ENCODE data around the gene ZSCAN30. TPM values are rescaled to one million over a fixed set of nuclear protein-coding genes. Genes with fewer than 3 reads are reported as not detected.

Gene ZSCAN30
- 12.5 and 13.3 TPM in 2 replicates for total RNA-seq

DNA sequence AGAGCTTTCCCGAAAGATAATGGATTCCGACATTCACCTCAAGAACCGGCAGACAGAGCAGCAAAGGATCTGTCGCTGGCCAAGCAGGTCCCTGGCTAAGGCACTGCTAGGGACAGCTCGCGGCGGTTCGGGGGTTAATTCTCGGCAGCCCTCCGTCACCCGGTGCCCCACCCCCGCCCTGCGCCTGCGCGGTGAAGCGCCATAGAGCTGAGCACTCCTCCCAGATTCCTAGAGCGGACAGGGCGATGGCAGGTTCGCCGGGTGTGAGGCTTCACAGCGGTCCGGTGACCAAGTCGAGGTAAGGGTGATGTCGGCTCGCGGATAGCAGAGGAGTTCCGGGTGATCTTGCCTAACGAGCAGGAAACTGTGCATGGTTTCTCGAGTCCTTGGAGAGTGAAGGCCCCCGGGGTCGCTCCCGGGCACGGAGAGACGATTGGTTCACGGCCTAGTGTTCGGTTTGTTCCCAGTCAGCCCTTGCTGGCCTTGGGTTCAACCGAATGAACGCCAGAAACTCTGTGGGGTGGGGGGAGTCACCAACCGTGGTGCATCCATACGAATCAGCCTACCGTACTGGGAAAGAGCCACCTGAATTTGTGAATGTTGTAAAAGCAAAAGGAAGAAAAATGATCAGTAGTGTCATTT lies at the start of gene ZSCAN30:
Gene ZSCAN30, minus strand, starts transcription at position 136 of the 642 bp plus-strand sequence. CDS start 25,877 bp downstream, outside the sequence.
- intact Hi-C loops (cut with micrococcal nuclease) = loop anchor here (1.0 to 10.0 kb wide), 11 partner anchors 23 to 795 kb away; partner anchors contain the start of genes INO80C, MAPRE2, RMP24 and ZNF24

DNA sequence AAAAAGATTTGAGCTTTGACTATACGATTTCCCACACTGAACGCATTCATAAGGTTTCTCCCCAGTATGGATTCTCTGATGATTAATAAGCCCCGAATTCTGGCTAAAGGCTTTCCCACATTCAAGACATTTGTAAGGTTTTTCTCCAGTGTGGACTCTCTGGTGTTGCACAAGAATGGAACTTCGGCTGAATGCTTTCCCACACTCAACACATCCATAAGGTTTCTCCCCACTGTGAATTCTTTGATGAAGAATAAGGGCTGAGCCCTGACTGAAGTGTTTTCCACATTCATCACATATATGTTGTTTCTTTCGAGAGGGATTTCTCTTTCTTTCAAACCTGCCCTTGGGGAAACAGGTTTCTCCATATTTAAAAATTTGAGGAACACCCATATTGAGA lies 47.3 kb upstream of the ZSCAN30 start:
- intact Hi-C loops (cut with micrococcal nuclease) = no loop called here

DNA sequence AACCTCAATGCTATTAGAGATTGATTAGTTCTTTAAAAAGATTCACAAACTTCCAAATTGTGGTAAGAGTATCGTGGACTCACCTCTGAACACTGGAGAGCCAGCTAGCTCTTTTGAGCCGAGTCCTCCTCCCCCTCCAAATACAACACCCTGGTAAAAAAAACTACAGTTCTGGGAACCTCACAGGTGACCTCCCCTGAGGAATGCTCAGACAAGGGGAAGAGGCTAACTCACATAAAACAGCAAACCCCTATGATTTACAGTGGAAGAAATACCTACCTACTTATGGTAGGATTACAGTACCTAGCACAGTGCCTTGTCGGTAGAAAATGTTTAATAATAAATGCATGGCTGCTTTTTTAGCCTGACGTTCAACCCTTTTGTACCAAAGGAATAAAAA lies 45.8 kb upstream of the ZSCAN30 start:
- intact Hi-C loops (cut with micrococcal nuclease) = no loop called here

DNA sequence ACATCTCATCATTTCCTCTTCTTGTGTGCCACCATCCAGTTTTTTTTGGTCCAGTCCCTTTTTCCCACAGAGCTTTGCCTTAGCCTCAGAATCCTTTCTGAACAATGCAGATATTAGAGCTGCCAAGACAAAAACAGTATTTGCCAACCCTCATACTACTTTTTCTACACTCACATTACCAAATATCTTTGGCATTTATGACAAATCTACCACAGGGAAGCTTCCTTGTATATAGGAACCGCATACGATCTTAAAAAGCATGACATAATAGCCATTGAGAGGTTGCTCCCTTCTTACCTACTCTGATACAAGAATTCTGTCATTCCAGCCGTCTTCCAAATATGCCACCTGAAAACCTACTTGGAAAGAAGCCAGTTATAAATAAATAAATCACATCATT lies 44.8 kb upstream of the ZSCAN30 start:
- intact Hi-C loops (cut with micrococcal nuclease) = no loop called here

DNA sequence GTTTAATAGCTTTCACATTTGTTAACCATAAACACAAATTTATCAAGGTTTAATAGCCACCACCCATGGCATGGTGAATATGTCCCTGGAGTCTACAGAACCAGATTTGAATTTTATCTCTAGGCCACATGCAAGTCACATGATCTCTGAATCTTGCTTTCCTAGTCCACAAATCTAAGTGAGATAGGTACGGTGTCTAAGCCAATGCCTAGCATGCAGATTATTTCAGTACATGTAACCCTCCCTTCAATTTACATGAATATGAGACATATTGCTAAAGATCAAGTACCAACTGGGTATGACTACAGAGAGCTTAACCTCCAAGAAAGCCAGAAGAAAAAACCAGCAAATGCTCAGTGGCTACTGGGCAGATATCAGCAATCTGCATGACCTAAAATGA lies 44.2 kb upstream of the ZSCAN30 start:
- intact Hi-C loops (cut with micrococcal nuclease) = no loop called here

DNA sequence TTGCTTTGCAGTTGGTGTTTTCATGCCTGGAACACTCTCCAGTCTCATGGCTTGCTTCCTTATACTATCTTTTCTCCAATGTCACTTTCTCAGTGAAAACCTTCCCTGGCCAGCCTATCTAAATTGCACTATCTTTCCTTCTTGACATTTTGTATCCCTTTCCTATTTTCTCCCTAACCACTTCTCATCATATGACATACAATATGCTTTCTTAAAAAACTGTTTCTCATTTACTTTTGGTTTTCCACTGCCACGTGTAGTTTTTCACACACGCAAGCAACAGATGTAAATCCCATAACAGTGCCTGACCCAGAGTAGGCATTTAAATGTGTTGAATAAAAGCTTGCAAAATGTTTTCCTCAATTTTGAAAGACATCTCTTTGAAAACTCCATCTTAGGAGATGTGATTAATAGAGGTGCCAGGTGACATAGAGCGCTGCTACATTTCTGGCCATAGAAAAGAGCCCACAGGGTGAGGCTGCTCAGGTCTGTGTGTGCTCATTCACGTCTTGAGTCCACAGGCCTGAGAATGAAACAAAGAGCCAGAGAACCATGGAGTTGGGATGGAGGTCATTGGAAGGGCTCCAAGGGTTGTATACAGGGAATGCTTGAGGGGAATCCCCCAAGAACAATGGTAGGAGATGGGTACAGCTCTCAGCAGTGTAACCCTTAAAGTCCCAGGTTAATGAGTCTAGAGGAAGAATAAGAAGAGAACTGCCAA lies 41.5 kb upstream of the ZSCAN30 start:
- intact Hi-C loops (cut with micrococcal nuclease) = no loop called here

DNA sequence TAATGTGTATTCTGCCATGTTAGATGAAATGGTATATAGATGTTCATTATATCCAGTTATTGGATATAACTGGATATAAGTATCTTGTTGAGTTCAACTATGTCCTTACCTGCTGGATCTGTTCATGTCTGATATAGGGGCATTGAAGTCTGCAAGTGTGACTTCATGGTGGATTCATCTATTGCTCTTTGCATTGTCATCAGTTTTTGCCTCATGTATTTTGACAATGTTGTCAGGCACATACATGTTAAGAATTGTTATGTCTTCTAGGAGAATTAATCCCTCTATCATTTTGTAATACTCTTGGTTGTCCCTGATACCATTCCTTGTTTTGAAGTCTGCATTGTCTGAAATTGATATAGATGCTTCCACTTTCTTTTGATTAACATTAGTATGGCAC lies 38.8 kb upstream of the ZSCAN30 start:
- intact Hi-C loops (cut with micrococcal nuclease) = no loop called here

DNA sequence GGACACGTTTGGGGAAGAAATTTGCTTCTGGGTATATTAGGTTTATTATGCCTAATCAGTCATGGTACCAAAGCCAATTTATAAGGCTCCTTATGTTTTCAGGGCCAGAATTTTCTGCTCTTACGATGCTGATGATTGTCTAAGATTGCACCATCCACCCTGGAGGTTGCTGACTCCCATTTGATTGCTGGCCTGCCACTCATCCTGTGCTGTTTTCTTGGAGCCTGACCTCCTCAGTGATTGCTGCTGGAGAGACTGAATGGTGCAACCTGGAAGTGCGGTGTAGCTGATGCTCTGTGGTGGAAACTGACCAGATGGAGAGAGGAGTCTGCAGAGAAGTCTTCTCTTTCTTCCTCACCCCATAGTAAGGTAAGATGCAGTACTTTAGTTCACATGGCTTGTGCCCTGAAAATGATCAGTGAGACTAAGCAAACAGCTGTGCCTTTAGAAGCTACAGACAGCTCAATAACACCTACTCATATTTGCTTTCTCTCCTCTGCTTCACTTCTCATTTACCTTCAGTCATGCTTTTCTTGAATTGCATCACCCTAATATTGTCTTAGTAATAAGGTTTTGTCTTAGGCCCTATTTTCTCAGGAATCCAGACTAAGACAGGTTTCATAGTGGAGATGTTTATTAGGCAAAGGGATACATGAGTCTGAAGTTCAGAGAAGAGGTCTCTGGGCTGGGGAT lies 36.8 kb upstream of the ZSCAN30 start:
- intact Hi-C loops (cut with micrococcal nuclease) = no loop called here

DNA sequence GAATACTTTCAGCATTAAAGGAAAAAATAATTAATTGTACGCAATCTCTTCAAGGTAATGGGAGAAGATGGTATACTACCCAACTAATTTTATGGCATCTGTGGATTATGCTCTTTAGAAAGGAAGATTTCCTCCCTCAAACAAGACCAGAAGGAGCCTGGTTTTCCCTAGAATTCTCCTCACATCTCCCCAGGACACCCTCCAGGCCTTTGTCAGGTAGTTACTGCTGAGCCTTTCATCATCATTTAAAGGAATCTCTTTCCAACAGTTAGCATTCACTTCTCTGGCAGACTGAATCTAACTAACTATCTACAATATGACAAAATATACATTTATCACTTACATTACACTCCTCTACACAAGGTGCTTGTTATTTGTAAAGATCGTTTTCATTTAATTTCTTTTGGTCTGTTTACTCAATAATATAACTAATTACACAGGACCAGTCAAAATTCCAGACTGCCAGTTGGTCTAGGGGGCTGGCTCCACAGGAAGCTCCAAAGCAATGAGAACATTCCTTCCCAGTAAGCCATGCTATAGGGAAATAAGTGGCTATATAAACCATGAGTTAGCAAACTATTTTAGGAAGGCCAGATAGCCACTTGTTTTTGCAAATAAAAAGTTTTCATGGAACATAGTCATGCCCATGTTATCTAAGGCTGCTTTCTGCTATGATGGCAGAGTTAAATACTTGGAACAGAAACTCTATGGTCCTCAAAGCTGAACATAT lies 35.1 kb upstream of the ZSCAN30 start:
- intact Hi-C loops (cut with micrococcal nuclease) = no loop called here

DNA sequence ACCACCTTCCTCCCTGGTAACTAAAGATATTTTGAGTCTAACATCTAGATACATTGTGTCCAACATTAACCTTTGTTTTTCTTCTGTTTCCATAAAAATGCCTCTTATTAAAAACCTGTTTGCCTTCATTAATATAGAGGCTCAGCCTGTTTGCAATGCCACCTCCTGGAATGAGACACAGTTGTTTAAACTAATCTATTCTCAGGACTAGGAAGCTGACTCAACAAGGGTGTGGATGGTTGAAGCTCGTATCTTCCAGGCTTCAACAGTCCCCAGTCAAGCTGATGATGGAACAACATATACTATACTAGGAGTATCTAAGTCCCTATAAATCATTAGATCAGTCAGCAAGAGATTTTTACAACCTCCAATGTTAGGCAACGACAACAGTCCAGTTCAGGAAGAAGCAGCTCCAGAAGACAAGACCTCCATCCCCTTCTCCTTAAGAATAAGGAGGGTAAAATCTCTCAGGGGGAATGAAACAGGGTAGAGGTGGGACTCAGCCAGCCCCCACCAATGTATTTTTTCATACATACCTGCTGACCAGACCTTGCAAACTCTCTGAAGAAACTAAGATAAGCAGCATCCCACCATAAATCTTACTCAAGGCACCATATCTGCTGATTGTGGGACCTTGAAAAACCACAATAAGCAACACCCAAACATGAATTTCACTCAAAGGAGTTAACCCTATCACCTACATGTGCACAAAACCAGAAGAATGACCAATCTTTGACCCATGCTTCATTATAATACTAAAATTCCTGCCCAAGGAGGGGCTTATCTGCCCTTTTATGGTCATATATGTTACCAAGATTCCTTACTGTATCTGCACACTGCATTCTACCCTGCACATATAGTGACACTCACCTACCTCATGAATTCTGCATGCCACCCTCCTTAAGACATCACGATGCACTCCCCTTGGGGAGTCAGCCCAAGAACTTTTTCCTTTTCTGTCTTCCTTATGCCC lies 32.7 kb upstream of the ZSCAN30 start:
- intact Hi-C loops (cut with micrococcal nuclease) = no loop called here

DNA sequence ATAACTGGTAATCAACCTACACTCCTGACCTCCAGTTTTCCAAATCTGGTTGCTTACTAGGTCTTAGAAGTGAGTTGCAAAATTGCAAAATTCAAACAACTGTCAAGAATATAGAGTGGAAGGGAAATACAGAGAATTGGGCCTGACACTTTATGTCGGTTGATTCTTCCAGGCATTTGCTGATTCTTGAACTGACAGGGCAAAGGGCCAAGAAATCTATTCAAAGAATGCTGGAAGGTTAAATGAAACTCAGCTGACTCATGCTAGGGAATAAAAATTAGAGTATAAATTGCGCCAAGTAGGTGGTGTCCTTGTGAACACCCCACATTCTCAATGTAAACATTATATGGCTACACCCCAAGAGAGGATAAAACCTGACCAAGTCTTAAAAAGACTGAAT lies 21.5 kb upstream of the ZSCAN30 start:
- intact Hi-C loops (cut with micrococcal nuclease) = no loop called here

DNA sequence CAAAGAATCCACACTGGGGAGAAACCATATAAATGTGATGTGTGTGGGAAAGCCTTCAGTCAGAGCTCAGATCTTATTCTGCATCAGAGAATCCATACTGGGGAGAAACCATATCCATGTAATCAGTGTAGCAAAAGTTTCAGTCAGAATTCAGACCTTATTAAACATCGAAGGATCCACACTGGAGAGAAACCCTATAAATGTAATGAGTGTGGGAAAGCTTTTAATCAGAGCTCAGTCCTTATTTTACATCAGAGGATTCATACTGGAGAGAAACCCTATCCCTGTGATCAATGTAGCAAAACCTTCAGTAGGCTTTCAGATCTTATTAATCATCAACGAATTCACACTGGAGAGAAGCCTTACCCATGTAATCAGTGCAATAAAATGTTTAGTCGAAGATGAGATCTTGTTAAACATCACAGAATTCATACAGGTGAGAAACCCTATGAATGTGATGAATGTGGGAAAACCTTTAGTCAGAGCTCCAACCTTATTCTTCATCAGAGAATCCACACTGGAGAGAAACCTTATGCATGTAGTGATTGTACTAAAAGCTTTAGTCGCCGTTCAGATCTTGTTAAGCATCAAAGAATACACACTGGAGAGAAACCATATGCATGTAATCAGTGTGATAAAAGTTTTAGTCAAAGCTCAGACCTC lies 16.7 kb upstream of the ZSCAN30 start:
- intact Hi-C loops (cut with micrococcal nuclease) = no loop called here

DNA sequence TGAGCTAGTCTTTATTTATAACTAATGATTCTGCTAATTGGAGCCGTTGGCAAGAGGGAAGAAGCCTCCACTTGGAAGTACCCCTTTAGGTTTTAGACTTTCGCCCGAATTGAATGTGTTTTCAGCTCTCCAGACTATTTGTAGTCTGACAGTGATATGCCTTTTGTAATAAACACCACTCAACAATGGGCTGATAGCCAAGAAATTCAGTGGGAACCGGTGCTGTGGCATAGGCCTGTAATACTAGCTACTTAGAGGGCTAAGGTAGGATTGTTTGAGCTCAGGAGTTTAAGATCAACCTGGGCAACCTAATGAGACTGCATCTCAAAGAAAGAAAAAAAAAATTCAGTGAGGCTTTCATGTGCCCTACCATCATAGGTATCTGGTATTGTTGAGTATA lies 13.6 kb upstream of the ZSCAN30 start:
- intact Hi-C loops (cut with micrococcal nuclease) = no loop called here

DNA sequence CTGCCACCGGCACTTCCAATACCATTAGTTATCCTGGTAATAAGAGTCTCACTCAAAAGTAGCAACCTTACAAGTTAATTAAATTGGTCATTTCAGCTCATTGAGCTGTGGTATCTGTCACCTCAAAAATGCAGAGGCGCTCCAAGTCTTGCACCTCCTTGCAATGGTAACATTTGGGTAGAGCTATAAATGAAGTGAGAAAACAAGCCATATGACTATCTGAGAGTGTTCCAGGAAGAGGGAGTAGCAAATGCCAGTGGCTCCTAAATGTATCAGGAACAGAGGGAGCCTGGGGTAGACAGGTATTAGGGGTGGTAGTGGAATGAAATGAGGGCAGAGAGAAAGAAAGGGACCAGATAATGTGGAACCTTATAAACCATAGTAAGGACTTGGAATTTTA lies 6.0 kb upstream of the ZSCAN30 start:
- intact Hi-C loops (cut with micrococcal nuclease) = loop anchor here (10.0 kb wide), 1 partner anchor 801 kb away; no protein-coding TSS in a partner anchor

DNA sequence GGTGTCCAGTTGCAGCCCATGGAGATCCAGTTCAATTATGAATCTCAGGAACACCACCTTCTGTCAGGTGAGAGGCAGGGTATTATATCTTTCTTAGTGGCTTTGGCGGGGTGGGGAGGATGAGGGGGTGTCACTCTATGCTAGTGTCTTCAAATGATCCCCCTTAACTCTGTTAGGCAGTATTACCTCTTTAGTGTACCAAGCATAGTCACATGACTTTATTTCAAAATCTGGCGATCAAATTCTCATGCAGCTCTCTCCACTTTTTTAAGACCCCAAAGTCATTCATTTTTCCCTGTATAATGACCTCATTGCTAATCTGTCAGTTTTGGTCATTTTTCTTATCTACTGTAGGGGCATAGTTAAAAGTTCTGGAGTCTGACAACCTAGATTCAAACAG lies 1.1 kb upstream of the ZSCAN30 start:
- intact Hi-C loops (cut with micrococcal nuclease) = loop anchor here (2.0 to 10.0 kb wide), 5 partner anchors 249 to 796 kb away; partner anchors contain the start of gene MAPRE2

DNA sequence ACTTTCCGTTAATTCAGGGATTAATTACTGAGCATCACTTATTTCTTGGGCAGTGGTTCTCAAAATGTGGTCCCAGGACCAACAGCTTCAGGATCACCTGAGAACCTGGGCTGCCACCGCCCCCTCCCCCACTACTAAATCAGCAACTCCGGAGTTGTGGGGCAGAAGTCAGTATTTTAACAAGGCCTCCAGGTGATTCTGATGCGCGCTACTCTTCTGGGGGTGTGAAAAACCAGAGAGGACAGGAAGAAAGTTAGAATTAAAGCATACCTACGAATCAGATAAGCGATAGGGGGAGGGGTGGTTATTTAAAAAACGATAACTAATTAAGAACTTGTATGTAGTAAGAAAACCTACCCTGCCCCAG lies 319 bp downstream of the ZSCAN30 start:
- intact Hi-C loops (cut with micrococcal nuclease) = loop anchor here (1.0 to 10.0 kb wide), 11 partner anchors 22 to 795 kb away; partner anchors contain the start of genes INO80C, MAPRE2, RMP24 and ZNF24

DNA sequence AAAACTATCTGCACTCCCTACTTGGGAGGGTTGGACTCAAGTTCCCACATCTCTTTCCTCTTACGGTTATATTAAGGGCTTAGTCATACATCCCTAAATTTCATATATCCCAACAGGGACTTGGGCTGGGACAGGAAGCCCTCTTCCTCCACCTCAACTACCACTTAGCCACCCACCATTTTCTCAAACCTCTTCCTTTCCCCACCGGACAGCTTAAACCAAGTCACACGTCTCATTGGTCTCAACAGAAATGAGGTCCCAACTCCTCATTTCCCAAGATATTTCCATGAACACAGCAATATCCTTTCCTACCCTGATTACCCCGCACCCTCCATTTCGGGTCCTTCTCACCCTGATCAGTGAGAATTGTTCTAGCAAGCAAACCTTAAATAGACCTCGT lies 736 bp downstream of the ZSCAN30 start:
- intact Hi-C loops (cut with micrococcal nuclease) = no loop called here

DNA sequence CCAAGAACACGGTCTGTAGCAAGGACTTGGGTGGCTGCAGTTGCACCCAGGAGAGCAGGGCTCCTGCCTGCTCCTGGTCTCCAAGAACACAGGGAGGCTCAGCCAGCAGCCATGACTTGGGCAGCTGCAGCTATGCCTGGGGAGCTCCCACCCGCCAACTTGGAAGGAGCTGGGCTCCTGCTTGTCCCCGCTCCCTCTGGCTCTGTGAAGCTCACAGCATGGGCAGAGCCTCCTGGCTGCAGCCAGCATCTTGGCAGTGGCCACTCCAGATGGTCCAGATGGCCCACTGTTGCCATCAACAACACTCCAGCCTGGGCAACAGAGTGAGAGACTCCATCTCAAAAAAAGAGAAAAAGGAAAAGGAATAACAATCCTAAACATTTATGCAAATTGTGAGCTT lies 5.2 kb downstream of the ZSCAN30 start:
- intact Hi-C loops (cut with micrococcal nuclease) = no loop called here

DNA sequence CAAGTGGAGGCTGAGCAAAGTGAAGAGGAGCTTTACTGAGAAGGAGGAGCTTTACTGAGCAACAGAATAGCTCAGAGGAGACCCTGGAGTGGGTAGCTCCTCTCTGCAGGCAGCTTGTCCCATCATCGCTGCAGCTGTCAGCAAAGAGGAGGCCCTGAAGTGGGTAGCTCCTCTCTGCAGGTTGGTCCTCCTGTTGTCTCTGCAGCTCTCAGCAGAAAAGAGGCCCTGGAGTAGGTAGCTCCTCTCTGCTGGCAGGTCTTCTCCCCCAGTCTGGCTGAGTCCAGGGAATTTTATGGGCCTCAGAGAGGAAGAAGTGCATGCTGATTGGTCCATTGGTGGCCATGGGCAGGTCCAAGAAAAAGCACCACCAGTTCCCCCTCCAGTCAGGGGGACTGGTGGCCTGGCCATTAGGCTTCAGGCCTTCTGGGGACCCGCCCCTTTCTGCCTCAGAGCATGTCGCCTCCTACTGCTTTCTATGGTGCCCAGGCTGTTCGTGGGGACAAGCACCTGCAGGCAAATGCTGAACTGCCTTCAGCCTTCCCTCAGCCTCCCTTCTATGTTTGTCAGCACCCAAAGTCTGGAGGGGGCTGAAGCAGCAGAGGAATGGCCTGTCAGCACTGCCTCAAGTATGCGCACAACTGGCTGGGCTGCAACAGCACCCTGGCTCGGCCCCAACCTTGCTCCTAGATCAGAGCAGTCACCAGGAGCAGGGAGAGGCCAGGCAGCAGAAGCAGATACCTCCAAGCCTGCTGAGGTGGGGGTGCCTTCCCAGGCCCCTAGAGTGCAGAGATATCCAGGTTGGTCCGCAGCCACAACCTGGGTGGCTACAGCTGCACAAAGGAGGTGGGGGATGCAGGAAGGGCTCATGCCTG lies 5.9 kb downstream of the ZSCAN30 start:
- intact Hi-C loops (cut with micrococcal nuclease) = no loop called here

Data from T-helper 2 cell treated with Interferon-gamma antibody and Interleukin-4, amounts not matched to agents 100 ng/mL and 5 ng/mL, for 36 hours (primary cell).